Fibroblast of lung (primary cell): ENCODE measurements around the gene FAM72A. TPM values are rescaled to one million over a fixed set of nuclear protein-coding genes. Genes with fewer than 3 reads are reported as not detected.
"Not testable (repeated sequence)": the region's sequence is repeated elsewhere in the genome, so short reads cannot be mapped to it uniquely, and the experiment has no call there.

Experiments
- DNase-seq, 2 donors: peaks; one replicate each; pipeline versions ENCODE4 v3.0.0 to v3.0.0-alpha.2; 2010; ENCODE audit warnings: low read depth in 2 of 2
- H2AFZ ChIP-seq: 2 replicates; pipeline ENCODE4 v1.5.1; 2012; ENCODE audit warnings: low read length, control low read depth, inconsistent platforms
- H3K27ac ChIP-seq: 2 replicates; pipeline ENCODE4 v1.5.1; 2011; ENCODE audit warnings: low read length, control low read depth; ENCODE audit not compliant: insufficient read depth
- H3K27me3 ChIP-seq: 2 replicates; pipeline ENCODE4 v1.5.1; 2011; ENCODE audit warnings: mild to moderate bottlenecking, low read length; ENCODE audit not compliant: control insufficient read depth, insufficient read depth
- H3K36me3 ChIP-seq: 2 replicates; pipeline ENCODE4 v1.5.1; 2011; ENCODE audit warnings: low read length; ENCODE audit not compliant: control insufficient read depth, insufficient read depth
- H3K4me1 ChIP-seq: 2 replicates; pipeline ENCODE4 v1.5.1; 2011; ENCODE audit warnings: low read length; ENCODE audit not compliant: control insufficient read depth, insufficient read depth; ENCODE audit errors: extremely low read depth
- H3K4me2 ChIP-seq: 2 replicates; pipeline ENCODE4 v1.5.1; 2011; ENCODE audit warnings: low read length, control low read depth; ENCODE audit not compliant: insufficient read depth; ENCODE audit errors: extremely low read depth
- H3K4me3 ChIP-seq, 4 experiments: fragments of 200-600 bp in 1 of 4; sonication (generic) in 1 of 4; replicated peaks in 1 of 4; 2 replicates each; pipeline ENCODE4 v1.5.1; 2011 to 2016; ENCODE audit warnings: low read length in 4 of 4, low read depth in 3 of 4, mild to moderate bottlenecking in 3 of 4, control low read depth in 2 of 4, inconsistent platforms in 1 of 4, mixed read lengths in 1 of 4; ENCODE audit not compliant: insufficient read depth in 1 of 4; ENCODE audit errors: control extremely low read depth in 1 of 4
- H3K79me2 ChIP-seq: 2 replicates; pipeline ENCODE4 v1.5.1; 2012; ENCODE audit warnings: mild to moderate bottlenecking, low read length, inconsistent platforms; ENCODE audit not compliant: control insufficient read depth, insufficient read depth
- H3K9ac ChIP-seq: 2 replicates; pipeline ENCODE4 v1.5.1; 2011; ENCODE audit warnings: mild to moderate bottlenecking, low read length, control low read depth; ENCODE audit not compliant: insufficient read depth
- H3K9me3 ChIP-seq: 2 replicates; pipeline ENCODE4 v1.5.1; 2012; ENCODE audit warnings: low read depth, low read length; ENCODE audit not compliant: control insufficient read depth, insufficient read depth
- H4K20me1 ChIP-seq: 2 replicates; pipeline ENCODE4 v1.5.1; 2011; ENCODE audit warnings: low read length; ENCODE audit not compliant: control insufficient read depth, insufficient read depth; ENCODE audit errors: extremely low read depth
- polyA plus RNA-seq, 2 donors: library from polyadenylated mRNA; depleted of rRNA in 1 of 2; stranded (reverse) in 1 of 2; unstranded in 1 of 2; fragments of >200 nt; gene quantifications; 2 replicates each; pipeline ENCODE4 v1.2.1, GENCODE V29; 2011 to 2012; ENCODE audit warnings: missing spikeins in 1 of 2
- total RNA-seq: library from RNA; depleted of rRNA; stranded (reverse); fragments of >200 nt; gene quantifications from 2 replicates; pipeline ENCODE4 v1.2.1, GENCODE V29; 2014

The FAM72A gene
- total and polyA plus RNA-seq, 2 donors (not counting 1 experiment from before 2014, with no cell fraction given) = 1.5 to 4.5 TPM

- H3K79me2 ChIP-seq, H4K20me1 ChIP-seq, H3K4me2 ChIP-seq, H3K4me1 ChIP-seq, H3K27ac ChIP-seq, DNase-seq, H3K4me3 ChIP-seq, H2AFZ ChIP-seq, H3K36me3 ChIP-seq, H3K9me3 ChIP-seq, H3K9ac ChIP-seq, H3K27me3 ChIP-seq: not testable (repeated sequence)
These were observed 32.6 kb upstream of the FAM72A start for GRCh38 chr1:206235190-206235589.

- not testable (repeated sequence) for H3K27me3 ChIP-seq, H2AFZ ChIP-seq, H3K36me3 ChIP-seq, H3K27ac ChIP-seq, H3K4me3 ChIP-seq, DNase-seq, H3K9me3 ChIP-seq, H4K20me1 ChIP-seq, H3K9ac ChIP-seq, H3K4me2 ChIP-seq, H3K79me2 ChIP-seq, H3K4me1 ChIP-seq
These were observed 31.7 kb upstream of the FAM72A start for GRCh38 chr1:206234189-206234916.

GRCh38 chr1:206232970-206233645 lies 30.5 kb upstream of the FAM72A start:
- H4K20me1 ChIP-seq, H3K27me3 ChIP-seq, H3K4me3 ChIP-seq, DNase-seq, H3K79me2 ChIP-seq, H3K36me3 ChIP-seq, H3K27ac ChIP-seq, H3K4me2 ChIP-seq, H3K4me1 ChIP-seq, H2AFZ ChIP-seq, H3K9me3 ChIP-seq, H3K9ac ChIP-seq: not testable (repeated sequence)

- H3K4me3 ChIP-seq, H3K4me1 ChIP-seq, H3K9ac ChIP-seq, H3K9me3 ChIP-seq, H3K36me3 ChIP-seq, H4K20me1 ChIP-seq, H3K4me2 ChIP-seq, H2AFZ ChIP-seq, H3K27me3 ChIP-seq, H3K79me2 ChIP-seq, H3K27ac ChIP-seq: not testable (repeated sequence)
- DNase-seq = peak in 1 of 2 donors; percentile 31
These were observed 29.4 kb upstream of the FAM72A start for GRCh38 chr1:206231989-206232388.

GRCh38 chr1:206229286-206229685 lies 26.6 kb upstream of the FAM72A start:
- not testable (repeated sequence) for H3K4me3 ChIP-seq, H3K9me3 ChIP-seq, H4K20me1 ChIP-seq, DNase-seq, H3K9ac ChIP-seq, H3K4me2 ChIP-seq, H3K27me3 ChIP-seq, H3K36me3 ChIP-seq, H3K79me2 ChIP-seq, H3K4me1 ChIP-seq, H3K27ac ChIP-seq, H2AFZ ChIP-seq

- not testable (repeated sequence) for DNase-seq, H4K20me1 ChIP-seq
These were observed 24.2 kb upstream of the FAM72A start for GRCh38 chr1:206226886-206227285.

More at GRCh38 chr1:206226886-206227285, 24.2 kb upstream of the FAM72A start:
- not testable (repeated sequence) for H3K27ac ChIP-seq, H2AFZ ChIP-seq, H3K36me3 ChIP-seq, H3K4me3 ChIP-seq, H3K9ac ChIP-seq, H3K9me3 ChIP-seq, H3K4me2 ChIP-seq, H3K27me3 ChIP-seq, H3K4me1 ChIP-seq, H3K79me2 ChIP-seq
